Keratinocyte (primary cell): ENCODE data around the gene BBLN. TPM values are rescaled to one million over a fixed set of nuclear protein-coding genes. Genes with fewer than 3 reads are reported as not detected.

Experiments
- DNase-seq: peaks from one replicate; pipeline ENCODE4 v3.0.0-alpha.2; 2011; ENCODE audit warnings: low read depth, missing footprints, low spot score
- FAIRE-seq: peaks from 2 replicates; lab custom pipeline; 2011; peaks lifted over from hg19 to GRCh38; lab: Jason Lieb, UNC
- H2AFZ ChIP-seq: 2 replicates; pipeline ENCODE4 v1.6.0; 2012; ENCODE audit warnings: low read length, control low read depth, inconsistent platforms; ENCODE audit not compliant: control insufficient read depth
- H3K27ac ChIP-seq: 2 replicates; pipeline ENCODE4 v1.5.1; 2011; ENCODE audit warnings: low read length; ENCODE audit not compliant: control insufficient read depth, insufficient read depth
- H3K27me3 ChIP-seq: 3 replicates; pipeline ENCODE4 v1.6.0; 2011; ENCODE audit warnings: low read length; ENCODE audit not compliant: control insufficient read depth, insufficient read depth; ENCODE audit errors: extremely low read depth
- H3K36me3 ChIP-seq, 2 experiments: 2 replicates in 1 of 2; 3 replicates in 1 of 2; pipeline ENCODE4 v1.5.1; 2011; ENCODE audit warnings: low read length in 2 of 2, mild to moderate bottlenecking in 1 of 2; ENCODE audit not compliant: control insufficient read depth in 2 of 2, insufficient read depth in 2 of 2; ENCODE audit errors: extremely low read depth in 1 of 2
- H3K4me1 ChIP-seq: 3 replicates; pipeline ENCODE4 v1.5.1; 2011; ENCODE audit warnings: low read length; ENCODE audit not compliant: control insufficient read depth, insufficient read depth; ENCODE audit errors: extremely low read depth
- H3K4me2 ChIP-seq: 3 replicates; pipeline ENCODE4 v1.6.0; 2011; ENCODE audit warnings: low read depth, low read length; ENCODE audit not compliant: control insufficient read depth, insufficient read depth; ENCODE audit errors: extremely low read depth
- H3K4me3 ChIP-seq, 3 experiments: fragments of 200-600 bp in 1 of 3; sonication (generic) in 1 of 3; 2 replicates in 2 of 3; 3 replicates in 1 of 3; pipeline ENCODE4 v1.5.1; 2011 to 2016; ENCODE audit warnings: low read length in 3 of 3, mild to moderate bottlenecking in 3 of 3, control low read depth in 2 of 3, inconsistent platforms in 1 of 3, low read depth in 1 of 3, mixed read lengths in 1 of 3, mixed run types in 1 of 3, moderate library complexity in 1 of 3; ENCODE audit not compliant: control insufficient read depth in 2 of 3, insufficient read depth in 2 of 3; ENCODE audit errors: extremely low read depth in 1 of 3
- H3K79me2 ChIP-seq: 2 replicates; pipeline ENCODE4 v1.6.0; 2012; ENCODE audit warnings: low read length; ENCODE audit not compliant: control insufficient read depth, insufficient read depth
- H3K9ac ChIP-seq: 3 replicates; pipeline ENCODE4 v1.6.0; 2011; ENCODE audit warnings: low read length; ENCODE audit not compliant: control insufficient read depth, insufficient read depth; ENCODE audit errors: extremely low read depth
- H3K9me1 ChIP-seq: 3 replicates; pipeline ENCODE4 v1.6.0; 2011; ENCODE audit warnings: low read length; ENCODE audit not compliant: control insufficient read depth, insufficient read depth; ENCODE audit errors: extremely low read depth
- H3K9me3 ChIP-seq: 2 replicates; pipeline ENCODE4 v1.5.1; 2012; ENCODE audit warnings: low read depth, low read length; ENCODE audit not compliant: control insufficient read depth
- H4K20me1 ChIP-seq: 3 replicates; pipeline ENCODE4 v1.6.0; 2011; ENCODE audit warnings: low read length; ENCODE audit not compliant: control insufficient read depth, insufficient read depth; ENCODE audit errors: extremely low read depth
- EZH2 ChIP-seq: IDR thresholded peaks from one replicate; pipeline ENCODE4 v1.6.1; 2012; ENCODE audit warnings: inconsistent platforms, mild to moderate bottlenecking, low read length, moderate library complexity
- dilution Hi-C: fragments of 300-500 bp; cut with MboI; formaldehyde crosslinking; loops from one replicate; pipeline ENCODE4 v1.7.0; 2020; ENCODE audit warnings: low sequenced_read_pairs; ENCODE audit not compliant: extremely low pct_ligation_motif_present
- polyA plus RNA-seq, 5 experiments: library from polyadenylated mRNA; depleted of rRNA in 3 of 5; stranded (reverse) in 3 of 5; stranded (forward) in 1 of 5; unstranded in 1 of 5; fragments of >200 nt; gene quantifications; 1 replicate in 1 of 5; 2 replicates in 3 of 5; 3 replicates in 1 of 5; pipeline versions ENCODE4 v1.2.1 to v1.2.3, GENCODE V29; 2011 to 2012; ENCODE audit warnings: missing spikeins in 2 of 5, low read depth in 1 of 5, low replicate concordance in 1 of 5
- TF ChIP-seq, protein P1 (sequence below), 3 experiments: IDR thresholded peaks in 1 of 3; conservative IDR thresholded peaks in 1 of 3; optimal IDR thresholded peaks in 1 of 3; 2 replicates in 2 of 3; 3 replicates in 1 of 3; pipeline versions ENCODE3 to v1.5.1; 2011; ENCODE audit warnings: low read length in 3 of 3, mild to moderate bottlenecking in 3 of 3, moderate library complexity in 2 of 3, control low read depth in 1 of 3, inconsistent platforms in 1 of 3; ENCODE audit not compliant: insufficient read depth in 2 of 3; ENCODE audit errors: extremely low read depth in 1 of 3

The BBLN gene
- polyA plus RNA-seq, 1 donor (not counting 4 experiments of a cell fraction or from before 2014, with no cell fraction given), result 35.9 TPM

DNA sequence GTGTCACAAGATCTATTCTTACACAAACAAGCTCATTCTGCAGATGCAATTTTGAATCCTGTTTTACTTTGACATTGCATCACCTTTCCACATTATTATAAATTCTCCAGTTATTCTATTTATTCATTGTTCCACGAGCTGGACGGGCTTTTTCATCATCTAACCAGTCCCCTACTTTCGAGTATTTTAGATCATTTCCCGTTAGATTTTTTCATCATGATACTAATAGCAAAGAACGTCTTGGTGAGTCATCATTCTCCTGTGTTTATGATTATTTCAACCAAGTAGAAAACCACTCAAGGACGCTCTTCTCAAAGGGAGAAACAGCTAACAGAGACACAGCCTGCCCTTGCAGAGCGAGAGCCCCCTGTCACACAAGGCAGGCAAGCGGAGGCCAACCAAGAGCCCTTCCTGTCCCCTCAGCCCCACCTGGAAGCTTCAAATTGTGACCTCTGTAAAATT lies 15.1 kb downstream of the BBLN start:
- no peak overlapping the region for H3K9ac ChIP-seq
- peaks cover 2% of the 10 kb centered on the region for H3K9me3 ChIP-seq
- dilution Hi-C loops, result no loop called here

DNA sequence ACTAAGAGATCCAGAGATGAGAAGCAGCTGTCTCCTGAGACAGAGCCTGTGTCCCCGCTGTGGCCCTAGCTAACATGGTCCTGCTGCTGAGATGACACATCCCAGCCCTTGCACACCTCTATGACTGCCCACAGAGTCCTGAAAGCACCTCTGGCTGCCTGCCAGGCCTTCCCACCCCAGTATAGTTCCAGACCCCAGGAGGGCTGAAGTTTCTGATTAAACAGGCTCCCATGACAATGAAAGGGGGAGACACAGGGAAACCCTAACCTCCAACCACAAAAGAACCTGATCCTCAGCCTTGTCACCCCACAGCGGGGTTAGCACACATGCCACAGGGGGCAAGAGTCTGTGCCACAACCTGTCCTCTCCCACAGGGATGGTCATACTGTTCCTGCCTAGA lies 15.7 kb downstream of the BBLN start:
- H3K4me3 ChIP-seq, result no peak overlapping the region
- H3K4me1 ChIP-seq, result peaks cover 17% of the 10 kb centered on the region
- no peak overlapping the region for H3K27ac ChIP-seq
- H3K9me1 ChIP-seq, result no peaks in the 10 kb centered on the region
- H3K9me3 ChIP-seq, result peaks cover 2% of the 10 kb centered on the region
- FAIRE-seq (no peak), DNase-seq (no peak)
- H4K20me1 ChIP-seq, result no peaks in the 10 kb centered on the region
- no peak overlapping the region for H2AFZ ChIP-seq
- peaks cover 30 to 47% of the 10 kb centered on the region in 2 experiments for H3K36me3 ChIP-seq
- no peaks in the 10 kb centered on the region for H3K27me3 ChIP-seq
- H3K79me2 ChIP-seq, result no peaks in the 10 kb centered on the region
- no peak for TF ChIP-seq EZH2
- TF ChIP-seq, protein P1, sequence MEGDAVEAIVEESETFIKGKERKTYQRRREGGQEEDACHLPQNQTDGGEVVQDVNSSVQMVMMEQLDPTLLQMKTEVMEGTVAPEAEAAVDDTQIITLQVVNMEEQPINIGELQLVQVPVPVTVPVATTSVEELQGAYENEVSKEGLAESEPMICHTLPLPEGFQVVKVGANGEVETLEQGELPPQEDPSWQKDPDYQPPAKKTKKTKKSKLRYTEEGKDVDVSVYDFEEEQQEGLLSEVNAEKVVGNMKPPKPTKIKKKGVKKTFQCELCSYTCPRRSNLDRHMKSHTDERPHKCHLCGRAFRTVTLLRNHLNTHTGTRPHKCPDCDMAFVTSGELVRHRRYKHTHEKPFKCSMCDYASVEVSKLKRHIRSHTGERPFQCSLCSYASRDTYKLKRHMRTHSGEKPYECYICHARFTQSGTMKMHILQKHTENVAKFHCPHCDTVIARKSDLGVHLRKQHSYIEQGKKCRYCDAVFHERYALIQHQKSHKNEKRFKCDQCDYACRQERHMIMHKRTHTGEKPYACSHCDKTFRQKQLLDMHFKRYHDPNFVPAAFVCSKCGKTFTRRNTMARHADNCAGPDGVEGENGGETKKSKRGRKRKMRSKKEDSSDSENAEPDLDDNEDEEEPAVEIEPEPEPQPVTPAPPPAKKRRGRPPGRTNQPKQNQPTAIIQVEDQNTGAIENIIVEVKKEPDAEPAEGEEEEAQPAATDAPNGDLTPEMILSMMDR (optimal IDR thresholded peaks at IDR 0.05 in 1 of 3, IDR thresholded peaks at IDR 0.05 in 1 of 3, conservative IDR thresholded peaks at IDR 0.05 in 1 of 3; ENCODE audit: extremely low read depth in 1 of 3, insufficient read depth in 2 of 3, low read length in 3 of 3), result no peak
- H3K4me2 ChIP-seq, result no peak overlapping the region
- no peak overlapping the region for H3K9ac ChIP-seq
- dilution Hi-C loops, result no loop called here

More for the DNA sequence above, 15.1 kb downstream of the BBLN start:
- peaks cover 17% of the 10 kb centered on the region for H3K4me1 ChIP-seq
- no peak overlapping the region for H3K4me2 ChIP-seq
- peaks cover 27 to 41% of the 10 kb centered on the region in 2 experiments for H3K36me3 ChIP-seq
- H4K20me1 ChIP-seq, result no peaks in the 10 kb centered on the region
- FAIRE-seq, result no peak
- DNase-seq, result no peak
- no peak for TF ChIP-seq EZH2
- TF ChIP-seq, protein P1 (optimal IDR thresholded peaks at IDR 0.05 in 1 of 3, IDR thresholded peaks at IDR 0.05 in 1 of 3, conservative IDR thresholded peaks at IDR 0.05 in 1 of 3; ENCODE audit: extremely low read depth in 1 of 3, insufficient read depth in 2 of 3, low read length in 3 of 3), result no peak
- H3K27ac ChIP-seq, result no peak overlapping the region
- H2AFZ ChIP-seq, result no peak overlapping the region
- H3K79me2 ChIP-seq, result no peaks in the 10 kb centered on the region
- no peak overlapping the region for H3K4me3 ChIP-seq
- no peaks in the 10 kb centered on the region for H3K27me3 ChIP-seq
- no peaks in the 10 kb centered on the region for H3K9me1 ChIP-seq
